Neuronal stem cell (in vitro differentiated cells): Measurements from ENCODE around the gene ODAD2.

Experiments
- DNase-seq: peaks from one replicate; pipeline ENCODE4 v3.0.0-alpha.2; 2013; ENCODE audit warnings: low spot score
- H2AFZ ChIP-seq: one replicate; pipeline ENCODE4 v1.6.1; 2013; ENCODE audit warnings: mild to moderate bottlenecking, low read length, inconsistent platforms
- H2AK5ac ChIP-seq: 2 replicates; pipeline ENCODE4 v1.6.1; 2013; ENCODE audit warnings: low read depth, mild to moderate bottlenecking, inconsistent platforms, low read length, moderate library complexity, mixed read lengths
- H2BK120ac ChIP-seq: 2 replicates; pipeline ENCODE4 v1.6.1; 2013; ENCODE audit warnings: low read depth, mild to moderate bottlenecking, inconsistent platforms, low read length, moderate library complexity, mixed read lengths
- H2BK12ac ChIP-seq: one replicate; pipeline ENCODE4 v1.6.1; 2013; ENCODE audit warnings: low read length, inconsistent platforms
- H2BK15ac ChIP-seq: 2 replicates; pipeline ENCODE4 v1.6.1; 2013; ENCODE audit warnings: mild to moderate bottlenecking, low read length, inconsistent platforms, mixed read lengths
- H2BK5ac ChIP-seq: one replicate; pipeline ENCODE4 v1.6.1; 2013; ENCODE audit warnings: inconsistent platforms, mild to moderate bottlenecking, low read length, moderate library complexity
- H3K14ac ChIP-seq: one replicate; pipeline ENCODE4 v1.6.1; 2013; ENCODE audit warnings: low read length, inconsistent platforms
- H3K18ac ChIP-seq: 2 replicates; pipeline ENCODE4 v1.6.1; 2013; ENCODE audit warnings: low read length, inconsistent platforms
- H3K23ac ChIP-seq: 2 replicates; pipeline ENCODE4 v1.6.1; 2013; ENCODE audit warnings: low read depth, mild to moderate bottlenecking, mixed read lengths, low read length, inconsistent platforms; ENCODE audit not compliant: poor library complexity
- H3K27ac ChIP-seq: replicated peaks from 3 replicates; pipeline ENCODE4 v1.5.1; 2013; ENCODE audit warnings: low read length, inconsistent platforms
- H3K27me3 ChIP-seq, 3 experiments: 2 replicates each; pipeline ENCODE4 v1.6.1; 2013; ENCODE audit warnings: low read length in 3 of 3, mild to moderate bottlenecking in 2 of 3, inconsistent platforms in 1 of 3, low read depth in 1 of 3, mixed read lengths in 1 of 3, moderate library complexity in 1 of 3; ENCODE audit not compliant: control insufficient read depth in 3 of 3, insufficient read depth in 3 of 3
- H3K36me3 ChIP-seq, 2 donors: replicated peaks in 1 of 2; 2 replicates each; pipeline ENCODE4 v1.6.1; 2013; ENCODE audit warnings: low read length in 2 of 2; ENCODE audit not compliant: control insufficient read depth in 2 of 2, insufficient read depth in 2 of 2
- H3K4ac ChIP-seq: 2 replicates; pipeline ENCODE4 v1.6.1; 2013; ENCODE audit warnings: inconsistent platforms, mild to moderate bottlenecking, low read length, moderate library complexity
- H3K4me1 ChIP-seq, 2 donors: 1 replicate in 1 of 2; 2 replicates in 1 of 2; pipeline ENCODE4 v1.6.1; 2013; ENCODE audit warnings: low read length in 2 of 2, low read depth in 1 of 2; ENCODE audit not compliant: control insufficient read depth in 2 of 2, insufficient read depth in 1 of 2
- H3K4me2 ChIP-seq: one replicate; pipeline ENCODE4 v1.6.1; 2013; ENCODE audit warnings: mild to moderate bottlenecking, low read length, inconsistent platforms; ENCODE audit not compliant: insufficient read depth, poor library complexity, severe bottlenecking
- H3K4me3 ChIP-seq, 2 donors: 2 replicates each; pipeline ENCODE4 v1.5.1; 2013; ENCODE audit warnings: low read length in 2 of 2, mild to moderate bottlenecking in 2 of 2, inconsistent platforms in 1 of 2, moderate library complexity in 1 of 2
- H3K79me1 ChIP-seq: one replicate; pipeline ENCODE4 v1.6.1; 2013; ENCODE audit warnings: low read depth, mild to moderate bottlenecking, inconsistent platforms, low read length, moderate library complexity
- H3K9ac ChIP-seq: one replicate; pipeline ENCODE4 v1.6.1; 2013; ENCODE audit warnings: mild to moderate bottlenecking, low read depth, low read length, inconsistent platforms; ENCODE audit not compliant: poor library complexity
- H3K9me3 ChIP-seq, 2 donors: replicated peaks in 1 of 2; 2 replicates each; pipeline versions ENCODE3 to v1.6.1; 2013; ENCODE audit warnings: low read length in 2 of 2, mild to moderate bottlenecking in 2 of 2, inconsistent platforms in 1 of 2, low read depth in 1 of 2, mixed read lengths in 1 of 2, moderate library complexity in 1 of 2; ENCODE audit not compliant: control insufficient read depth in 2 of 2, insufficient read depth in 1 of 2
- H4K8ac ChIP-seq: one replicate; pipeline ENCODE4 v1.6.1; 2013; ENCODE audit warnings: low read depth, mild to moderate bottlenecking, inconsistent platforms, low read length, moderate library complexity
- H4K91ac ChIP-seq: one replicate; pipeline ENCODE4 v1.6.1; 2013; ENCODE audit warnings: low read length, low read depth, mild to moderate bottlenecking, inconsistent platforms; ENCODE audit not compliant: poor library complexity
- WGBS, 2 donors: extraction: QIAGEN DNeasy Blood & Tissue Kit; methylation state at CpG; one replicate each; pipeline ENCODE4 v1.1.7; 2013; ENCODE audit warnings: missing lambda C conversion rate in 2 of 2, mixed read lengths in 1 of 2; ENCODE audit not compliant: insufficient read length in 2 of 2, insufficient replicate concordance in 1 of 2; ENCODE audit errors: extremely low coverage in 2 of 2; 5-methylcytosine and 5-hydroxymethylcytosine counted together

ODAD2 gene

DNA sequence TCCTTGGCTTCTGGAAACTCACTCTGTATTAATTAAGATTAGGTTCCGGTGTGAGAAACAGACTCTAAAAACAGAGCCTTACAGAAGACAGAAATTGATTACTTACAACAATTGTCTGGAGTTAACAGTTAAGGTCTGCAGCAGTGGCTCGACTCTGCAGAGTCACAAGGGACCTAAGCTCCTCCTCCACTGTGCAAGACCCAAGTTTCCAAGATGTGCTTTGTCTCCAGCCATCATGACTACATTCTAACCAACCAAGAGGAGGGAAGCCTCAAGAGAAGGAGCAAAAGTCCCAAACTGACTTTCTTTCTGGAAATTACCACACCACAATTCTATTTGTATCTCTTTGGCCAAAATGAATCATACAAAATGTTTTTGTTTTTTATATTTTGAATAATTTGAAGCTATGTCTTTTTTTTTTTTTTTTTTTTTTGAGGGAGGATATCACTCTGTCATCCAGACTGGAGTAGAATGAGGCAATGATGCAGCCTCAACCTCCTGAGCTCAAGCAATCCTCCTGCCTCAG is 14.2 kb upstream of the ODAD2 start:
- no peaks in the 10 kb centered on the region for H3K9me3 ChIP-seq
- no peaks in the 10 kb centered on the region for H3K36me3 ChIP-seq
- no peak overlapping the region for H3K4me2 ChIP-seq
- no peak overlapping the region for H3K9ac ChIP-seq
- H3K4me1 ChIP-seq = no peaks in the 10 kb centered on the region
- H2AK5ac ChIP-seq = no peak overlapping the region
- H3K4ac ChIP-seq = no peak overlapping the region
- no peak overlapping the region for H2BK15ac ChIP-seq
- H2AFZ ChIP-seq = peak overlapping the region; percentile 4
- DNase-seq = no peak
- no peaks in the 10 kb centered on the region for H3K79me1 ChIP-seq
- H2BK120ac ChIP-seq = no peak overlapping the region
- no peak overlapping the region for H3K14ac ChIP-seq
- no peak overlapping the region for H2BK5ac ChIP-seq
- no peak overlapping the region for H3K23ac ChIP-seq
- no peak overlapping the region for H4K8ac ChIP-seq
- H3K18ac ChIP-seq = no peak overlapping the region
- no peaks in the 10 kb centered on the region for H3K27me3 ChIP-seq
- H4K91ac ChIP-seq = no peak overlapping the region
- no peak overlapping the region for H3K4me3 ChIP-seq
- H3K27ac ChIP-seq = no peak overlapping the region
- no peak overlapping the region for H2BK12ac ChIP-seq
- WGBS, 2 donors = no CpG with 5 or more reads among the region's 2 CpGs

DNA sequence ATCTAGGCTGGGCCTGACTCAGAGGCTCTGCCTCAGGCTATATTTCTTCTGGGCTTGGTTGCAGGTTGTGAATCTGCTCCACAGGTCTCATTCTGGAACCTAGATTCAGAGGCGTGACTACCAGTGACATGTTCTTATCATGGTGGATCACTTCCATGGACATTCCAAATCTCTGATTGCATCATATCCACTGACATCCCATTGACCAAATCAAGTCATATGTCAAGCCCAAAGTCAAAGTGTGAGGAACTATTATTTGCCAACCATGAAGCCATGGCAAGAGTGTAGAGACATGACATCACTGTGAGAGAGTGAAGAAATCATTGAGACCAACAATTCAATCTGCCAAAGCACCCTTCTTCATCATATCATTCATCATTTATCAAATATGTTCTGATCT is 11.9 kb upstream of the ODAD2 start:
- no peak overlapping the region for H3K14ac ChIP-seq
- H3K27me3 ChIP-seq = peaks cover 0 to 5% (median 0%) of the 10 kb centered on the region in 3 experiments
- H3K4ac ChIP-seq = no peak overlapping the region
- no peaks in the 10 kb centered on the region for H3K9me3 ChIP-seq
- no peak overlapping the region for H4K8ac ChIP-seq
- no peak overlapping the region for H3K27ac ChIP-seq
- no peak overlapping the region for H2BK5ac ChIP-seq
- no peak overlapping the region for H3K4me3 ChIP-seq
- no peak overlapping the region for H2AFZ ChIP-seq
- no CpG with 5 or more reads among the region's 1 CpG for WGBS, 2 donors
- H2BK120ac ChIP-seq = no peak overlapping the region
- no peak overlapping the region for H3K23ac ChIP-seq
- no peak overlapping the region for H3K9ac ChIP-seq
- no peak overlapping the region for H2BK12ac ChIP-seq
- no peaks in the 10 kb centered on the region for H3K79me1 ChIP-seq
- no peak overlapping the region for H4K91ac ChIP-seq
- H3K4me1 ChIP-seq = no peaks in the 10 kb centered on the region
- H3K18ac ChIP-seq = no peak overlapping the region
- no peak overlapping the region for H3K4me2 ChIP-seq
- no peak overlapping the region for H2BK15ac ChIP-seq
- no peak for DNase-seq
- no peak overlapping the region for H2AK5ac ChIP-seq
- no peaks in the 10 kb centered on the region for H3K36me3 ChIP-seq

DNA sequence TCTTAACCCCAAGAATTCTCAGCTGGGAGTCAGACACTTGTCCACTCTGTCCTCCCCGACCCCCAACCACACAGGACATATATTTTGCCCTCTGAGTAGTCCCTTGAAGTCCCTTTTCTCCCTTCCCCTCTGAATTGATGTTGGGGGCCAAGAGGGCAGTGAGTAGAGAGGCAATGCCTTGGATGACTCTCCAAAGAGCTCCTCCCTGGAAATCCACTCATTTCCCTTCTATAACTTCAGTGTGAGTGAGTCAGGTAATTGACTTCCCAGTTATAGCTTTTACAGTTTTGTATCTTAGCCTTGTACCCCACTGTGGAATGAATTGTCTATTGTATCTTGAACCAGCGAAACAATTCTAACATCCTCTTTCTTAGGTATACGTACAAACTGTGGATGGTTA is 9.2 kb upstream of the ODAD2 start:
- Histone ChIP-seq H2AK5ac (no peak overlapping the region), H3K4ac (no peak overlapping the region), H3K36me3 (no peaks in the 10 kb centered on the region), H2BK120ac (no peak overlapping the region), H3K4me1 (no peaks in the 10 kb centered on the region), H3K23ac (no peak overlapping the region), H3K27ac (no peak overlapping the region), H2BK5ac (no peak overlapping the region), H2BK15ac (no peak overlapping the region), H4K91ac (no peak overlapping the region), H3K4me2 (no peak overlapping the region), H3K14ac (no peak overlapping the region), H3K4me3 (no peak overlapping the region), H3K18ac (no peak overlapping the region), H3K9me3 (no peaks in the 10 kb centered on the region), H3K79me1 (no peaks in the 10 kb centered on the region), H3K9ac (no peak overlapping the region), H4K8ac (no peak overlapping the region), H2AFZ (no peak overlapping the region), H2BK12ac (no peak overlapping the region), H3K27me3 (peaks cover 0 to 15% (median 0%) of the 10 kb centered on the region in 3 experiments)
- no peak for DNase-seq
- WGBS, 2 donors = no CpG with 5 or more reads among the region's 3 CpGs

DNA sequence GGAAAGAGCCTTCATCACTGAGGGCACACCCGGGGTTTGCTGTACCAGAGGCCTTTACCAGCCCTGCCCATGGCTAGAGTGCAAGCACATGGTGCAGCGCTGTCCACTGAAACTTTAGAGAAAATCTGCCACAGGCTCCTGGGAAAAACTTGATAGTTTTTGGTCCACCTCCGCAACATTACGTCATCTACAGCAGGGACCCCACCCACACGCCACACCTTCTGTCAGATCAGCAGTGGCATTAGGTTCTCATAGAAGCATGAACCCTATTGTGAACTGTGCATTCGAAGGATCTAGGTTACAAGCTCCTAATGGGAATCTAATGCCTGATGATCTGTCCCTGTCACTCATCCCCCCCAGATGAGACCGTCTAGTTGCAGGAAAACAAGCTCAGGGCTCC is 2.5 kb upstream of the ODAD2 start:
- Histone ChIP-seq H2BK5ac (no peak overlapping the region), H3K23ac (no peak overlapping the region), H2AK5ac (no peak overlapping the region), H3K4me1 (peaks cover 0 to 3% of the 10 kb centered on the region in 2 donors), H3K27me3 (peaks cover 0 to 10% (median 0%) of the 10 kb centered on the region in 3 experiments), H3K18ac (no peak overlapping the region), H3K27ac (no peak overlapping the region), H2BK12ac (no peak overlapping the region), H3K9ac (no peak overlapping the region), H2BK120ac (no peak overlapping the region), H4K91ac (no peak overlapping the region), H3K79me1 (no peaks in the 10 kb centered on the region), H3K36me3 (no peaks in the 10 kb centered on the region), H4K8ac (no peak overlapping the region), H3K4me3 (no peak overlapping the region), H3K4ac (no peak overlapping the region), H2BK15ac (no peak overlapping the region), H2AFZ (no peak overlapping the region), H3K14ac (no peak overlapping the region), H3K4me2 (no peak overlapping the region), H3K9me3 (no peaks in the 10 kb centered on the region)
- WGBS, 2 donors = no CpG with 5 or more reads among the region's 7 CpGs
- no peak for DNase-seq
